ENCODE results near the gene PLXNA1. TPM values are rescaled to one million over a fixed set of nuclear protein-coding genes. Genes with fewer than 3 reads are reported as not detected.

The PLXNA1 gene
- total and polyA plus RNA-seq, 7 donors: 7.7 to 20.1 (median 15.2) TPM

DNA sequence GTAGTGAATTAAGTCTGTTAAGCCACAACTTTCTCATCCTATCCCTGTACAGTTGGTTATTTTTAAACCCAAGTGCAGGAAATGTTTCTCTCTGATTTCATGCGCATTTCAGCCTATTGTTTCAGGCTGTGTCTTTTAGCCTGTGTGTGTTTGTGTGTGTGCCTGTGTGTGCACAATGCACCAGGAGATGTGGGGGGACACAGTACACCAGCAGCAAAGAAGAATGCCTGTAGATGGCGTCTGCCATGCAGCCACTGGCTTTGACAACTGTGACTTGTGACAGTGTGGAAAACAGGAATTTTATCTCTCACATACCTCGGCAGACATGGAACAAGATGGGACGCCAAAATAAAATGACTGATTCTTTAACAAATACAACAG lies 43.6 kb upstream of the PLXNA1 start:
- TF ChIP-seq, protein P1, sequence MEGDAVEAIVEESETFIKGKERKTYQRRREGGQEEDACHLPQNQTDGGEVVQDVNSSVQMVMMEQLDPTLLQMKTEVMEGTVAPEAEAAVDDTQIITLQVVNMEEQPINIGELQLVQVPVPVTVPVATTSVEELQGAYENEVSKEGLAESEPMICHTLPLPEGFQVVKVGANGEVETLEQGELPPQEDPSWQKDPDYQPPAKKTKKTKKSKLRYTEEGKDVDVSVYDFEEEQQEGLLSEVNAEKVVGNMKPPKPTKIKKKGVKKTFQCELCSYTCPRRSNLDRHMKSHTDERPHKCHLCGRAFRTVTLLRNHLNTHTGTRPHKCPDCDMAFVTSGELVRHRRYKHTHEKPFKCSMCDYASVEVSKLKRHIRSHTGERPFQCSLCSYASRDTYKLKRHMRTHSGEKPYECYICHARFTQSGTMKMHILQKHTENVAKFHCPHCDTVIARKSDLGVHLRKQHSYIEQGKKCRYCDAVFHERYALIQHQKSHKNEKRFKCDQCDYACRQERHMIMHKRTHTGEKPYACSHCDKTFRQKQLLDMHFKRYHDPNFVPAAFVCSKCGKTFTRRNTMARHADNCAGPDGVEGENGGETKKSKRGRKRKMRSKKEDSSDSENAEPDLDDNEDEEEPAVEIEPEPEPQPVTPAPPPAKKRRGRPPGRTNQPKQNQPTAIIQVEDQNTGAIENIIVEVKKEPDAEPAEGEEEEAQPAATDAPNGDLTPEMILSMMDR (IDR thresholded peaks at IDR 0.05): no peak
- 37 to 62% (median 46%) methylated on average over 4 of the region's 4 CpGs for WGBS, 3 donors
- H3K4me3 ChIP-seq: no peak overlapping the region
- no peaks in the 10 kb centered on the region for H3K4me1 ChIP-seq
- DNase-seq: no peak
- intact Hi-C loops (cut with DNase I): no loop called here
- H3K36me3 ChIP-seq (ENCODE audit: insufficient read depth in 1 of 2, low read depth in 1 of 2): no peaks in the 10 kb centered on the region
- H3K27ac ChIP-seq: no peak overlapping the region
- H3K9me3 ChIP-seq: no peaks in the 10 kb centered on the region
- H3K27me3 ChIP-seq (ENCODE audit: insufficient read depth in 3 of 3, low read length in 2 of 3): no peaks in the 10 kb centered on the region
- peak in 1 of 4 donors; percentile 27 for ATAC-seq

- Histone ChIP-seq H3K27ac (no peak overlapping the region), H3K4me3 (no peak overlapping the region), H3K9me3 (no peaks in the 10 kb centered on the region), H3K4me1 (no peaks in the 10 kb centered on the region), H3K27me3 (ENCODE audit: insufficient read depth in 3 of 3, low read length in 2 of 3) (no peaks in the 10 kb centered on the region), H3K36me3 (ENCODE audit: insufficient read depth in 1 of 2, low read depth in 1 of 2) (no peaks in the 10 kb centered on the region)
- DNase-seq: no peak
- 79 to 85% (median 79%) methylated on average over 3 of the region's 3 CpGs for WGBS, 3 donors
- no peak for ATAC-seq
- TF ChIP-seq, protein P1 (IDR thresholded peaks at IDR 0.05): no peak
- intact Hi-C loops (cut with DNase I): no loop called here
Measured at GRCh38 chr3:126939733-126940132, 43.2 kb upstream of the PLXNA1 start.

DNA sequence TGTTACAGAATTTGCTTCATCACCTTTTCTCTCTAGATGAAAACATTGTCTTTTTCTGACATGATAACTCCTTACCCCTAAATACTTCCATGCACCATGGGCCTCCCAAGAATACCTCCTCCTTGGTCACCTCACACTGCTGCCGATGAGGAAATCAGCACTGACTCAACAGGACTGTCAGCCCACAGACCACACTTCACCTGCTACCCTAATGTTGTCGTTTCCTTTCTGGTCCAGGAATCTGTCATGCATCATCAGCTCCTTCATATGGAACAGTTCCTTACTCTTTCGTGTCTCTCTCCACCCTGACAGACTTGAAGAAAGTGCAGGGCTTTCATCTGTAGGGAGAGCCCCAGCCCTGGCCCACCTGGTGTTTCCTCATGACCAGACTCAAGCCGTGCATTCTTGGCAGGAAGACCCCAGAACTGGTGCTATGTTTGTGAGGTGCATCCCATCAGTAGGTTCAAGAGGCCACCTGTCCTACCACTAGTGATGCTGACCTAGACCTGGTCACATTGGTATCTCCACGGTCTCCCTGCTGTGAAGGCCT lies 41.1 kb upstream of the PLXNA1 start:
- intact Hi-C loops (cut with DNase I): no loop called here
- Histone ChIP-seq H3K9me3 (no peaks in the 10 kb centered on the region), H3K27ac (no peak overlapping the region), H3K4me1 (no peaks in the 10 kb centered on the region), H3K27me3 (ENCODE audit: insufficient read depth in 3 of 3, low read length in 2 of 3) (no peaks in the 10 kb centered on the region), H3K36me3 (ENCODE audit: insufficient read depth in 1 of 2, low read depth in 1 of 2) (no peaks in the 10 kb centered on the region), H3K4me3 (no peak overlapping the region)
- 94 to 95% (median 94%) methylated on average over 5 of the region's 5 CpGs for WGBS, 3 donors
- TF ChIP-seq, protein P1 (IDR thresholded peaks at IDR 0.05): no peak
- peak in 1 of 4 donors; percentile 40 for ATAC-seq
- no peak for DNase-seq

- WGBS, 3 donors: 92 to 96% (median 94%) methylated on average over 12 of the region's 12 CpGs
- Histone ChIP-seq H3K9me3 (no peaks in the 10 kb centered on the region), H3K4me3 (no peak overlapping the region), H3K27me3 (ENCODE audit: insufficient read depth in 3 of 3, low read length in 2 of 3) (no peaks in the 10 kb centered on the region), H3K27ac (no peak overlapping the region), H3K36me3 (ENCODE audit: insufficient read depth in 1 of 2, low read depth in 1 of 2) (no peaks in the 10 kb centered on the region), H3K4me1 (peaks cover 5% of the 10 kb centered on the region)
- intact Hi-C loops (cut with DNase I): no loop called here
- ATAC-seq (no peak), DNase-seq (no peak)
- TF ChIP-seq, protein P1 (IDR thresholded peaks at IDR 0.05): no peak
Measured at GRCh38 chr3:126944089-126944965, 38.6 kb upstream of the PLXNA1 start.

Measured in psoas muscle (tissue), 8 donors.